ENCODE results near the gene EPB41L2. TPM values are rescaled to one million over a fixed set of nuclear protein-coding genes. Genes with fewer than 3 reads are reported as not detected.

EPB41L2 gene
- total and polyA plus RNA-seq, 10 donors, result 19.3 to 210 (median 123) TPM

DNA sequence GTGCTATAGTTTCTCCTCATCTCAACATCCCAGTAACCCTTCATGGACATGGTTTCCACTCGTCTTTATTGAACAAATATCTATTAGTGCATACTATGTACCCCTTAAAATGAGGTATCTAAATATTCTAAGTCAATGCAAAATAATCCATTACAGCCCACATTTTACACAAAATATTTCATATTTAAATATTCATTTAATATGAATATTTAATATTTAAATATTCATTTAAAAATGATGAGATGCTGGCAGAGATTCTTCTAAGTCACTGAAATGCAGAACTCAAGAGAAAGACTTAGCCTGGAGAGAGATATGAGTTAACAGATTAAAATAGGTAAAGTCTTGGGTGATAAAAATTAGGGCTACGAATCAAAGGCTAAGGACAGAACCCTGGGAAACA is 17.9 kb downstream of the EPB41L2 start:
- intact Hi-C loops (cut with DNase I; ENCODE audit: low total_unique reads), result no loop called here
- no peaks in the 10 kb centered on the region for H3K36me3 ChIP-seq
- no peak overlapping the region for H3K27ac ChIP-seq
- whole genome bisulfite sequencing, 5 donors, result 84 to 91% (median 90%) methylated on average over 2 of the region's 2 CpGs
- H3K4me3 ChIP-seq, result no peak overlapping the region
- TF ChIP-seq, protein P1, sequence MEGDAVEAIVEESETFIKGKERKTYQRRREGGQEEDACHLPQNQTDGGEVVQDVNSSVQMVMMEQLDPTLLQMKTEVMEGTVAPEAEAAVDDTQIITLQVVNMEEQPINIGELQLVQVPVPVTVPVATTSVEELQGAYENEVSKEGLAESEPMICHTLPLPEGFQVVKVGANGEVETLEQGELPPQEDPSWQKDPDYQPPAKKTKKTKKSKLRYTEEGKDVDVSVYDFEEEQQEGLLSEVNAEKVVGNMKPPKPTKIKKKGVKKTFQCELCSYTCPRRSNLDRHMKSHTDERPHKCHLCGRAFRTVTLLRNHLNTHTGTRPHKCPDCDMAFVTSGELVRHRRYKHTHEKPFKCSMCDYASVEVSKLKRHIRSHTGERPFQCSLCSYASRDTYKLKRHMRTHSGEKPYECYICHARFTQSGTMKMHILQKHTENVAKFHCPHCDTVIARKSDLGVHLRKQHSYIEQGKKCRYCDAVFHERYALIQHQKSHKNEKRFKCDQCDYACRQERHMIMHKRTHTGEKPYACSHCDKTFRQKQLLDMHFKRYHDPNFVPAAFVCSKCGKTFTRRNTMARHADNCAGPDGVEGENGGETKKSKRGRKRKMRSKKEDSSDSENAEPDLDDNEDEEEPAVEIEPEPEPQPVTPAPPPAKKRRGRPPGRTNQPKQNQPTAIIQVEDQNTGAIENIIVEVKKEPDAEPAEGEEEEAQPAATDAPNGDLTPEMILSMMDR (IDR thresholded peaks at IDR 0.05 in 8 of 11, conservative IDR thresholded peaks at IDR 0.05 in 3 of 11), result no peak
- TF ChIP-seq POLR2A (IDR thresholded peaks at IDR 0.05) (no peak), POLR2AphosphoS5 (IDR thresholded peaks at IDR 0.05) (no peak)
- H3K4me1 ChIP-seq, result peaks cover 0 to 7% (median 0%) of the 10 kb centered on the region in 6 donors
- no peaks in the 10 kb centered on the region for H3K27me3 ChIP-seq (replicated peaks in 1 of 7)
- no peak for DNase-seq
- H3K9me3 ChIP-seq, result no peaks in the 10 kb centered on the region

DNA sequence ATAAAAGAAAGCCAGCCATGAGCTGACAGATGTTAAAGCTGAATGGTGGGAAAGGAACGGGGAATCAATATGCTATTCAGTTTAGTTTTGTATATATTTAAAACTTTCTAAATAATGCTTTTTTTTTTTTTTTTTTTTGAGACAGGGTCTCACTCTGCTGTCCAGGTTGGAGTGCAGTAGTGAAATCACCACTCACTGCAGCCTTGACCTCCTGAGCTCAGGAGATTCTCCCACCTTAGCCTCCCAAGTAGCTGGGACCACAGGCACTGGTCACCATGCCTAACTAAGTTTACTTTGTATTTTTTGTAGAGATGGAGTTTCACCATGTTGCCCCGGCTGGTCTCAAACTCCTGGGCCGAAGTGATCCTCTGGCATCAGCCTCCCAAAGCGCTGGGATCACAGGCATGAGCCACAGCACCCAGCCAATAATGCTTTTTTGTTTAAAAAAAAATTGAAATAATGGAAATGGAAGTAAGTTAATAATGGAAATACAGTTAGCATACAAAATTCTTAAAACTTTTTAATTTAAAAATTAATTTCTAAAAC is 19.1 kb downstream of the EPB41L2 start:
- Histone ChIP-seq H3K36me3 (no peaks in the 10 kb centered on the region), H3K9me3 (no peaks in the 10 kb centered on the region), H3K27ac (no peak overlapping the region), H3K4me3 (no peak overlapping the region), H3K27me3 (replicated peaks in 1 of 7) (no peaks in the 10 kb centered on the region), H3K4me1 (peaks cover 0 to 7% (median under 1%) of the 10 kb centered on the region in 6 donors)
- intact Hi-C loops (cut with DNase I; ENCODE audit: low total_unique reads), result no loop called here
- 74 to 95% (median 84%) methylated on average over 4 of the region's 4 CpGs for WGBS, 5 donors
- DNase-seq, result peak; percentile 54
- TF ChIP-seq, protein P1 (IDR thresholded peaks at IDR 0.05 in 8 of 11, conservative IDR thresholded peaks at IDR 0.05 in 3 of 11), result no peak
- no peak for TF ChIP-seq POLR2AphosphoS5 (IDR thresholded peaks at IDR 0.05)
- no peak for TF ChIP-seq POLR2A (IDR thresholded peaks at IDR 0.05)

DNA sequence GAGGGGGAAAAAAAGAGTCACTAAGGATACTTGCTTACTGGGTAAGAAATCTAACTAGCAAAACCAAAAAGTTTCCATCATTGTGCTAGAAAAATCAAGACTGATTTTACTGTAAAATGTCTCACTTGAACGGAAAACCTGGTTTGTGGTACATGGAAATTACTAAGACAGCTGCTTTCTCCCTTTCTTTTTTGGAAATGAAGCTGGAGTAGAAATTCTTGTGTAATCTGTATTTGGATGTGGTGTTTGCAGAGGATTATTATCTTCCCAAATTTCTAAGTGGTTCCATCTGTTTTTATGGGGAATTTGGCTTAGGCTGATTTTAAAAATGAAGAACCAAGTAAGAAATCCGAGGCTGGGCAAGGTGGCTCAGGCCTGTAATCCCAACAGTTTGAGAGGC is 20.4 kb downstream of the EPB41L2 start:
- Histone ChIP-seq H3K27ac (no peak overlapping the region), H3K9me3 (no peaks in the 10 kb centered on the region), H3K36me3 (no peaks in the 10 kb centered on the region), H3K27me3 (replicated peaks in 1 of 7) (no peaks in the 10 kb centered on the region), H3K4me1 (peaks cover 0 to 18% (median 0%) of the 10 kb centered on the region in 6 donors), H3K4me3 (no peak overlapping the region)
- WGBS, 5 donors, result 66 to 90% (median 85%) methylated on average over 2 of the region's 2 CpGs
- intact Hi-C loops (cut with DNase I; ENCODE audit: low total_unique reads), result no loop called here
- DNase-seq, result no peak
- TF ChIP-seq POLR2A (IDR thresholded peaks at IDR 0.05), result no peak
- TF ChIP-seq POLR2AphosphoS5 (IDR thresholded peaks at IDR 0.05), result no peak
- TF ChIP-seq, protein P1 (IDR thresholded peaks at IDR 0.05 in 8 of 11, conservative IDR thresholded peaks at IDR 0.05 in 3 of 11), result no peak

DNA sequence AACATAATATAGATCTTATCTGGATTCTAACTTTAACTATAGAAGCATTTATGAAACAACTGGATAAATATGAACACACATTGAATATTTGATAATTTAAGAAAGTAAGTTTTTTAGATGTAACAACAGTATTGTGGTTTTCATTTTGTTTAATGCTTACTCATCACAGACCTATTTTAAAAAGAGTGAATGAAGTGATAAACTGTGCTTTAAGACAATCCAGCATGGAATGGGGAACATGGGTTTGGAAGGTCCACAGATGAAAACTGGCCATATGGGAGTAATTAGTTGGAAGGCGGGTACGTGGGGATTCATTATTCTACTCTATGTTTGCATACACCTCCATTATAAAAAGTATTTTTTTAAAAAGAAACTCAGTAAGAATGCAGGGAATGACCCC is 21.2 kb downstream of the EPB41L2 start:
- Histone ChIP-seq H3K27ac (no peak overlapping the region), H3K36me3 (no peaks in the 10 kb centered on the region), H3K27me3 (replicated peaks in 1 of 7) (no peaks in the 10 kb centered on the region), H3K4me3 (no peak overlapping the region), H3K4me1 (peaks cover 0 to 21% (median 1%) of the 10 kb centered on the region in 6 donors), H3K9me3 (no peaks in the 10 kb centered on the region)
- TF ChIP-seq, protein P1 (IDR thresholded peaks at IDR 0.05 in 8 of 11, conservative IDR thresholded peaks at IDR 0.05 in 3 of 11), result no peak
- WGBS, 5 donors, result 91 to 98% (median 94%) methylated on average over 2 of the region's 2 CpGs
- intact Hi-C loops (cut with DNase I; ENCODE audit: low total_unique reads), result no loop called here
- DNase-seq, result no peak

Data from spleen (tissue), 11 donors.